Nephron (organoid): ENCODE results near the gene NPW.

Source experiments
- H3K27ac Mint-ChIP-seq, 3 experiments: 2 replicates each; pipeline ENCODE4 v1.8.0; 2020; ENCODE audit warnings: mixed read lengths in 3 of 3, mild to moderate bottlenecking in 2 of 3, moderate library complexity in 1 of 3
- H3K27me3 Mint-ChIP-seq: 2 replicates; pipeline ENCODE4 v1.8.0; 2021; ENCODE audit warnings: low read depth, mild to moderate bottlenecking, moderate library complexity, mixed read lengths
- H3K36me3 Mint-ChIP-seq: 2 replicates; pipeline ENCODE4 v1.8.0; 2020; ENCODE audit warnings: low read depth, mixed read lengths
- H3K4me1 Mint-ChIP-seq: 2 replicates; pipeline ENCODE4 v1.8.0; 2020; ENCODE audit warnings: mixed read lengths
- H3K4me3 Mint-ChIP-seq, 3 experiments: 2 replicates each; pipeline ENCODE4 v1.8.0; 2020; ENCODE audit warnings: mild to moderate bottlenecking in 3 of 3, mixed read lengths in 3 of 3, moderate library complexity in 2 of 3
- H3K9me3 Mint-ChIP-seq: 2 replicates; pipeline ENCODE4 v1.8.0; 2020; ENCODE audit warnings: mixed read lengths
- CTCF ChIP-seq, 3 experiments: fragments of 200-600 bp; sonication (generic); IDR thresholded peaks; one replicate each; pipeline ENCODE4 v1.5.0; 2021; ENCODE audit warnings: antibody characterized with exemption in 3 of 3; ENCODE audit not compliant: unreplicated experiment in 3 of 3

The NPW gene

GRCh38 chr16:2019518-2019920, at the start of gene NPW:
Gene NPW, plus strand, starts transcription at chr16:2019785.
- Mint-ChIP-seq H3K4me3 (peak within 1 kb of the TSS; percentile 79 to 84 (median 80)), H3K9me3 (no peaks in the 10 kb centered on the region), H3K27ac (peak within 1 kb of the TSS in 2 of 3 experiments; percentile 49), H3K4me1 (peaks cover 18% of the 10 kb centered on the region), H3K36me3 (no peaks in the 10 kb centered on the region), H3K27me3 (peaks cover 30% of the 10 kb centered on the region)
- no peak for TF ChIP-seq CTCF (IDR thresholded peaks at IDR 0.05; ENCODE audit: unreplicated experiment in 3 of 3)

GRCh38 chr16:1971796-1972489, 47.6 kb upstream of the NPW start, which contains the start of gene TBL3:
Gene TBL3, plus strand, starts transcription at chr16:1972053. Its CDS starts 112 bp downstream, at chr16:1972165.
- peak within 1 kb of the TSS; percentile 92 to 99 (median 95) for H3K27ac Mint-ChIP-seq
- H3K36me3 Mint-ChIP-seq, result no peaks in the 10 kb centered on the region
- no peak for TF ChIP-seq CTCF (IDR thresholded peaks at IDR 0.05; ENCODE audit: unreplicated experiment in 3 of 3)
- peaks cover 4% of the 10 kb centered on the region for H3K27me3 Mint-ChIP-seq
- H3K4me1 Mint-ChIP-seq, result peaks cover 14% of the 10 kb centered on the region
- H3K9me3 Mint-ChIP-seq, result no peaks in the 10 kb centered on the region
- peak within 1 kb of the TSS; percentile 95 to 97 (median 96) for H3K4me3 Mint-ChIP-seq

- Mint-ChIP-seq H3K4me1 (peaks cover 14% of the 10 kb centered on the region), H3K36me3 (peaks cover 2% of the 10 kb centered on the region), H3K4me3 (peak overlapping the region; percentile 95 to 97 (median 96)), H3K27ac (no peak overlapping the region), H3K27me3 (peaks cover 6% of the 10 kb centered on the region), H3K9me3 (no peaks in the 10 kb centered on the region)
- TF ChIP-seq CTCF (IDR thresholded peaks at IDR 0.05; ENCODE audit: unreplicated experiment in 3 of 3), result no peak
Observed at GRCh38 chr16:1972490-1972877, 47.1 kb upstream of the NPW start.

- peaks cover 14% of the 10 kb centered on the region for H3K4me1 Mint-ChIP-seq
- no peaks in the 10 kb centered on the region for H3K9me3 Mint-ChIP-seq
- peaks cover 3% of the 10 kb centered on the region for H3K36me3 Mint-ChIP-seq
- no peak overlapping the region for H3K27ac Mint-ChIP-seq
- peak overlapping the region; percentile 53 to 96 (median 61) for H3K4me3 Mint-ChIP-seq
- peaks cover 11% of the 10 kb centered on the region for H3K27me3 Mint-ChIP-seq
- no peak for TF ChIP-seq CTCF (IDR thresholded peaks at IDR 0.05; ENCODE audit: unreplicated experiment in 3 of 3)
Observed at GRCh38 chr16:1973461-1974156, 46.0 kb upstream of the NPW start.

GRCh38 chr16:1974157-1975070, 45.2 kb upstream of the NPW start:
- Mint-ChIP-seq H3K4me1 (peaks cover 14% of the 10 kb centered on the region), H3K27ac (no peak overlapping the region), H3K27me3 (peaks cover 14% of the 10 kb centered on the region), H3K36me3 (peaks cover 3% of the 10 kb centered on the region), H3K9me3 (no peaks in the 10 kb centered on the region), H3K4me3 (peak overlapping the region; percentile 53 to 61 (median 54))
- no peak for TF ChIP-seq CTCF (IDR thresholded peaks at IDR 0.05; ENCODE audit: unreplicated experiment in 3 of 3)
